HG03108 (cell line): ENCODE data around the gene ING4.

Experiments used
- ATAC-seq: cut with Tn5 transposase; IDR thresholded peaks from one replicate; pipeline ENCODE4 v1.9.1; 2021; ENCODE audit warnings: moderate library complexity; ENCODE audit not compliant: unreplicated experiment

ING4 gene

DNA sequence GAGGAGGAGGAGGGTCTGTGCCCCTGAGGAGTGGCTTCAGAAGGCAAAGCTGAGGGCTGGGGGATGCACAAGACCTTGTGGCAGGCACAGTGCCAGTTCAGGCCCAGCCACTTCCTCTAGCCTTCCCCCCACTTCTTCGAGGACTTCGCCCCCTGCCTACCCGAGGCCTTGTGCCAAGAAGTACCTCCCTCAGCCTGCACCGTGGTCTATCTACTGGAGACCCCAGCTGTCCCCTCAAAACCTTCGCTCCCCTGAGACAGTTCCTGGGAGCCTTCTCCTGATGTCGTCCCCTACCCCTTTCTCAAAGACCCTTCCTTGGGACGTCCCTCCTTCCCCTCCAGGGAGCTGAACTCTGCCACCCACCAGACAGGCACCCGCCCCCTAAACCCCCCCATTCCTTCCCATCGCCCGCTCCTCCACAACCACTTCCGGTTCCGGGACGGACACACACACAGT, 25.7 kb upstream of the ING4 start:
- peak; percentile 27 for ATAC-seq

- no peak for ATAC-seq
Measured at GRCh38 chr12:6685814-6686213, 22.9 kb upstream of the ING4 start.

DNA sequence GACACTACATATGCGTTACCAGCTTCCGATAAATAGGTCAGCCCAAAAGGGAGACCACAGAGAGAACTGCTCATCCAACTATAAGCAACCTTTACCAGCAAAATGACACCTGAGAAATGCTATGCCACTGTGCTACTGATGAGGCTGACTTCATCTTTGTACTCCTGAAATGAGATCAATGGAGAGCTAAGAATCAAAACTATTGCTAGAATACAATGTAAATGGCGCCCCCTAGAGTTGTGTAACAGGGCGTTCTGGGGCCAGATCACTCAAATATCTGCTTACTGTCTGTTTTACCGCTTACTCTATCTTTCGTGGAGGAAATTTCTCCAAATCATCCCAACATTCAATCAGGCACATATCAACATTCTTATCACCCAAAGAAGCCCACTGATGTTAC, 21.7 kb upstream of the ING4 start:
- no peak for ATAC-seq

DNA sequence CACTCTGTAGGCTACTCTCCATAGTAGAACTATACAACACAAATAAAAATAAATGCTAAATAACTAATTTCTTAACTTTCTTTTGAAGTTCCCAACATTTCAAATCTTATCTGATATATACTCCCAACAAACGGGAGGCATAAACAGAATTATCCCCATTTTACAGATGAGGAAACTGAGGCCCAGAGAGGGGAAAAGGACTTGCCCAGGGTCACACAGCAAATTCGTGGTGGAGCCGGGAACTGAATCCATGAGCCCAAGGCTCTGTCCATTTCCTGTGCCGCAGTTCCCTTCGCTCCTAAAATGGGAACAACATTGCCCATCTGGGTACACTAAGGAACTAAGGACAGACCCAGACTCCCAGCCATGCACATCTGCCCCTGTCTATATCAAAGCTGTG, 14.0 kb upstream of the ING4 start:
- ATAC-seq, result no peak

DNA sequence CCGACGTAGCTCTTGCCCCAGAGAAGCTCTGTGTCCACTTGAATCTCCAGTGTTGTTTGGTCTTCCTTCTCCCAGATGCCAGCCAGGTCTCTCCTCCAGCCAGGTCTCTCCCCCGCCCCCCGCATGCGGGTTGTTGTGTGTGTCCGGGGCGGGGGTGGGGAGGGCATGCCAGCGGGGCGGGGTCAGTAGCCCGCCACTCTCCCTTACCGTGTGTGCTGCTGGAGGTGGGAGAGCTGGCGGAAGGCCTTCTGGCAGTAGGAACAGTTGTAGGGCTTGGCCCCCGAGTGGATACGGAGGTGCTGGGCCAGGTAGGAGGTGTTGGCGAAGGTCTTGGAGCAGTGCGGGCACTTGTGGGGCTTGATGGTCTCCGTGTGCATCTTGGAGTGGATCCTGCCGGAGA, 9.2 kb upstream of the ING4 start:
- no peak for ATAC-seq

DNA sequence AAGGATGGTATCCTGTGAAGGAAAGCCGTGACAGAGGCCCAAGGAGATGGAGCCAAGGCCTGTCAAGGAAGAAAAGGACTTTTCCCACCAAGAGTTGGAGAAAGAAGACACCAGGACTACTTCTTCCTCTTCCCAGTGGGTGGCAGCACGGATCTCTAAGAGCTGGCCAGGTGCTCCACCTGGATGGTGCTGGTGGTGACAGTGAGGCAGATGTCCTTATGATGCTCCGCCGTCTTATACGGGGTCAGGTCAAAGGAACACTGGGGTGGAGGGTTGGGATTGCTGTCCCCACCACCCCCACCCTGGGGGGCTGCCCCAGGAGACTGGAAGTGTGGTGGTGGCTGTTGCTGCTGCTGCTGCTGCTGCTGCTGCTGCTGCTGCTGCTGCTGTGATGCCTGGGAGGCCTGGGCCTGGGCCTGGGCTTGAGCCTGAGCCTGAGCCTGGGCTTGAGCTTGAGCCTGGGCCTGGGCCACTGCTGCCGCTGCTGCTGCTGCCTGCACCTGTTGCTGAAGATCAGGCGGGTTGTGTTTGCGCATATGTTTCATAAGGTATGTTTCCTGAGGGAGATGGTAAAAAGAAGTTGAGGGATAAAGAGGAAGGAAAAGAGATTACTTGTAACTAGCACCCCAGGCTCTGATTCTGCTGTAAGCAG, 4.8 kb upstream of the ING4 start:
- no peak for ATAC-seq

DNA sequence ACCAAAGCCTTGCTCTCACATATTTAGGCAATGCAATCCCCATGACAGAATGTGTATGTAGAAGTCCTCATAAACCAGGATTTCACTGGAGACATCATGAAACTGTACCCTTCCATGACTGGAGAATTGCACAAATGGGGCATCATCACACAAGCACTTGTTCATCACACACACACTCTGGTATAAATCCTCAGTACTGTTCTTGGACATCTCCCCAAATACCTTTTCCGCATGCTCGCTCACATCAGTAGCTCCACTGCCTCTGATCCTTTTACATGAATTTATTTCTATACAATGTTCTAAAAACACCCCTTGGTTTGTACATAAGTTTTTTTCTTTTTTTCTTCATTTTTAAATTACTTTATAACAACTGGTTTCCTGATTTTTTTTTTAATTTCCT, 3.3 kb upstream of the ING4 start:
- ATAC-seq, result no peak

GRCh38 chr12:6664902-6665301, 2.0 kb upstream of the ING4 start:
- no peak for ATAC-seq

DNA sequence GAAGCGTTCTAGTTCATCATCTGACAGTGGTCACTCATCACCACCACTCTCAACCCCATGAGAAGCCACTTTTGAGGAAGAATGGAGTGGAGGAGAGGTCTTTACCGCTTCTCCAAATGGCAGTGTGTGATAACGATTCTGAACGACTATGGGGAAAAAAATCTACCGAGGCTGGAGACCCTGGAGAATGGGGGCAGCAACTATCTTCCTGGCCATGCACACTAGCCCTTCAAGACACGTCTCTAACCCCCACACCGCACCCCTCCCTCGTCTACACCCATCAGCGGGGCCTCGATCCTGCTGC, 365 bp downstream of the ING4 start:
- peak; percentile 19 for ATAC-seq

GRCh38 chr12:6653987-6654386, 8.9 kb downstream of the ING4 start:
- no peak for ATAC-seq

DNA sequence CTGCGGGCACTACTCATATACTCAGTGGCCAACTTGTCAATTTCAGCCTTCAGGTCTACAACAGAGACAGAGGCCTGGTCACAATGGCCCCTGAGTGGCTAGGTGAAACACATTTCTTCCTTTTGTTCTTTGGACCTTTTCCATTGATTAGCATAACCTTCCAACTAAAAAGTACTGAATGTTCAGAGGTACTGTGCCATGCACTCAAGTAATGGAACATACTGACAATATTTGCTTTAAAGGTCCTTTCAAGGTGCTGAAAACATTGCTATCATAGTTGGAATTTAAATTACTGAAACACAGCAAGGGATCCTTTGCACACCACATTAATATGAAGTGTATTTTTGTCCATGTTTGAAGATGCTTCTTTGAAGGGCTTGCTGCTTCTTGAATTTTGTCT, 9.6 kb downstream of the ING4 start:
- no peak for ATAC-seq

DNA sequence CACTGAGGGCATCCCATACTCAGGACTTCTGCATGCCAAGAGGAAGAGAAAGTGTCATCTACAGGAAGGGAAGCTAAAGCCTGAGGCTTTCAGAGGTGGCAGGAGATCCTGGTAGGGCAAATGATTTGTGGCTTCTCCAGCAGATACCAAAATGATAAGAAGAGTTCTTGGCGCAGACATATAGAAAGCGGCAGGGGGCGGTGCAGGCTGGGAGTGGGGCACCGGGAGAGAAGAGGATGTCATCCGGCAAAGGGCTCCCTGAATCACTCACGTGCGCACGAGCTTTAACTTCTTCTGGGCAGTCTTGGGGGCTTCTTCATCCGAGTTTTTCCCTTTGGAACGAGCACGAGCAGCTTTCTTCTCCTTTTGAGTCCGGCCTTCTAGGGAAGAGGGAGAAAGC, 10.5 kb downstream of the ING4 start:
- no peak for ATAC-seq

- no peak for ATAC-seq
Measured at GRCh38 chr12:6650832-6651231, 12.1 kb downstream of the ING4 start.

GRCh38 chr12:6647083-6647604, 15.8 kb downstream of the ING4 start, which contains the start of gene ACRBP:
ACRBP (minus strand) TSS chr12:6647432; CDS start chr12:6647366, 66 bp downstream.
- ATAC-seq, result no peak

DNA sequence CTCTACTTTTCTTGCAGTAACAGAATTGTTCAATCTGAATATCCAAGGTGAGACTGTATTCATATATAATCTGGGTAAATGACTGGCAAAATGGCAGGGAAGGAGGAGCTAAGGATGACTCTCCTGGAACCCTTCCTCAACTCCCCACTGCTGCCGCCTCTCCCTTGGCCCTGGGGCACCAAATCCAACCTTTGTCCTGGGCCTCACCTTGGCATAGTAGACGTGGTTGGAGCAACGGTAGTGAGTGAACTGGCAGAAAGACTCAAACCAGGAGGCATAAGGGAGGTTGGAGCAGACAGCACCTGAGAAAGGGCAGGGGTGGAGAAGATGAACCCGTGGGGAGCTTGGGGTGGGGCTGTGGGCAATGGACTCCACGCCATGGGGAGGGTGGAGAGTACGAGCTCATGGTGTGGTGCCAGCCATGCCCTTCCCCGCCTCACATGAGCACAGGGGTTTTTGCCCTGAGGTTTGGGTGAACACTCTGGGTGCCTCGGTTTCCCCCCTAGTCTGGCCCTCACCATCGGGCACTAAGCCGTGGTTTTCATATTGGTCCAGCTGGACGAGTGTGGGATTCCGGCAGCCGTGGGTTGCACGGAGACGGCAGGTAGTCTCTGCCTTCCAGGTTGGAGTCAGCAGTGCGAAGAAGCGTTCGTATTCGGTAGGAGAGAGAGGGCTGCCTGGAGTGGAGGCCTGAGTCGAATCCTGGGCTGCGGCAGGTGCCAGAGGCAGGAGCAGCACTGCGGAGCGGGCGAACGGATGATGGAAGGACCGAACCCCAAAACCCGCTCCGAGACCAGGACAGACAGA, 16.4 kb downstream of the ING4 start:
- no peak for ATAC-seq

DNA sequence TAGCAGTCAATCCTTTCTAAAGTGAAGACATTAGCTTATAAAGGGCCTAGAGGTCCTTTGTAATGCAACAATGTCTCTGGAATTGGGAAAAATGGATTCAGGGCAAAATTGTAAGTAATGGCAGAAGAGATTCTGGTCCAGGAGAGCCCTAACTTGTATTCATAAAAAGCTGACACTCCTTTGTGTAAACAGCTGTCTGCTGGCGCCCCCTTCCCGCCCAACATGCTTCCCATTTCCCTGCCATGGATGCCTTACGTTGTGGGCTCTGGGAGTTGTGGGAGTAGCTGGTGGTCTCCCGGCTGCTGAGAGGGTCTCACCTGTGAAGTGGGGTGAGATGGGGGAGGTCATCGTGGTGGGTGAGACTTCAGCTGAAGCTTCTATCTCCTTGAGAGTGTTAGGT, 18.0 kb downstream of the ING4 start:
- ATAC-seq, result no peak

DNA sequence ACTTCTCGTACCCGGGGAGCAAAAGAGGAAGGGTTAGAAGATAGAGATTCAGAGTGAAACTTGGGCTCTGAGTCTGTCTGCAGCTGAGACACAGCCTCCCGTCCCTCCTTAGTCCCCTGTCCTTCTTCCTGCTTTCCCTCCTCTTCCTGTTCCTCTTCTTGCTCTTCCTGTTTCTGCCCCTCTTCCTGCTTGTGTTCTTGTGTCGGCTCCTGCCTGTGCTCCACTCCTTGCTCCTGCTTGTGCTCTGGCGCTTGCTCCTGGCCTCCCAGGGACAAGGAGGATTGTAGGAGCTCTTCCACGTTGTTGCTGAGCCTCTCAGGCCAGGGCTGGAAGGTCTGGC, 18.7 kb downstream of the ING4 start:
- ATAC-seq, result no peak

DNA sequence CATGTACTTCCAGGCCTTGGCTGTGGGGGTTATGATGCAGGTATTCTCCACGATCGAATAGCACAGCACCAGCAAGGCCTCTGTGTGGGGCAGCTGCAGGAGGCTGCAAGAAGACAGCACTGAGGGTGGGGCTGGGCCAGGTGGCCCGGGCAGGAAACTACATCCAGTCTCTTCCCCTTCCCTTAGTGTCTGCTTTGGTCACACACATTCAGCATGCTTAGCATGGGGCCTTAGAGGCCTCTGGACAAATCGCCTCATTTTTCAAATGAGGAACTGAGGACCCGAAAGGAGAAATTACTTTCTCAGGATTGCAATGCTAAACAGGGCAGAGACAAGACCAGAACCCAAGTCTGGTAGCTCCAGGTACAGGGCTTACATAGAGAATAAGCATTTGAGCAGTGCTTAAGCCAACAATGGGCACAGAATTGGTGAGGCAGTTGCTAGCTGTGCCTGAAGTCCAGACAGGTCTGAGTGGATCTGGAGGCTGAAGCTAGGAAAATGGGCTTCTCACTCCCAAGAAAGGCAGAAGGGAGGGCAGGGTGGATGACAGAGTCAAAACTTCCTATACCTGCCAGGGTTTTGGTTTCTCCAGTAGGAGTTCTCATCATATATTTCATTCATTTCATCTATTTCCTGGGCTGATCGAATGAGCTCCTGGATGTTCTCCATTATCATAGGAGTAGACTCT, 19.2 kb downstream of the ING4 start:
- no peak for ATAC-seq

- ATAC-seq, result no peak
Measured at GRCh38 chr12:6641131-6641530, 21.8 kb downstream of the ING4 start.

GRCh38 chr12:6640497-6640896, 22.4 kb downstream of the ING4 start:
- no peak for ATAC-seq

GRCh38 chr12:6639151-6639801, 23.6 kb downstream of the ING4 start:
- no peak for ATAC-seq
